OCI-LY7 (cell line): ENCODE measurements around the gene CIB4. TPM values are rescaled to one million over a fixed set of nuclear protein-coding genes. Genes with fewer than 3 reads are reported as not detected.

Experiments used
- BruUV-seq: library from RNA; stranded (reverse); fragments of 400-500 nt; replicated peaks from 2 replicates; lab custom pipeline; 2021; lab: Mats Ljungman, UMichigan
- CTCF ChIA-PET: fragments of 300-600 bp; sonication (Branson Sonifier 250); formaldehyde crosslinking; loops from one replicate; lab custom pipeline; 2022; ENCODE audit warnings: antibody characterized with exemption; ENCODE audit not compliant: unreplicated experiment; lab: Charles Lee
- POLR2A ChIA-PET: fragments of 300-600 bp; sonication (Branson Sonifier 250); formaldehyde crosslinking; loops from one replicate; lab custom pipeline; 2022; ENCODE audit warnings: antibody characterized with exemption; lab: Charles Lee
- DNase-seq: peaks from one replicate; pipeline ENCODE4 v3.0.0-alpha.2; 2015; ENCODE audit warnings: low spot score
- H2AFZ ChIP-seq: fragments of 200-600 bp; sonication (generic), shearing (Covaris generic); 2 replicates; pipeline ENCODE4 v1.6.1; 2014; ENCODE audit warnings: mild to moderate bottlenecking, antibody characterized with exemption, low read length, moderate library complexity
- H3K27ac ChIP-seq: fragments of 200-600 bp; sonication (generic); 2 replicates; pipeline ENCODE4 v1.5.1; 2014; ENCODE audit warnings: mixed run types, low read depth, mild to moderate bottlenecking, moderate library complexity, low read length, inconsistent platforms; ENCODE audit not compliant: poor library complexity, severe bottlenecking
- H3K36me3 ChIP-seq: fragments of 200-600 bp; sonication (generic); 2 replicates; pipeline ENCODE4 v1.6.1; 2014; ENCODE audit warnings: mild to moderate bottlenecking, antibody characterized with exemption, low read length, moderate library complexity, mixed read lengths; ENCODE audit not compliant: insufficient read depth
- H3K4me1 ChIP-seq: fragments of 200-600 bp; sonication (generic); 2 replicates; pipeline ENCODE4 v1.5.1; 2014; ENCODE audit warnings: mild to moderate bottlenecking, low read length; ENCODE audit not compliant: insufficient read depth, poor library complexity, severe bottlenecking
- H3K4me2 ChIP-seq: fragments of 200-600 bp; sonication (generic); 2 replicates; pipeline ENCODE4 v1.6.1; 2014; ENCODE audit warnings: mild to moderate bottlenecking, low read length
- H3K4me3 ChIP-seq: fragments of 200-600 bp; sonication (generic); 2 replicates; pipeline ENCODE4 v1.5.1; 2014; ENCODE audit warnings: mild to moderate bottlenecking, low read depth, low read length; ENCODE audit not compliant: poor library complexity, severe bottlenecking
- H3K79me2 ChIP-seq: fragments of 200-600 bp; sonication (generic); 2 replicates; pipeline ENCODE4 v1.6.1; 2016; ENCODE audit warnings: low read depth, mild to moderate bottlenecking, low read length, moderate library complexity, mixed read lengths; ENCODE audit not compliant: insufficient read depth
- H3K9me2 ChIP-seq: fragments of 200-600 bp; sonication (generic); 2 replicates; pipeline ENCODE4 v1.6.1; 2016; ENCODE audit warnings: mild to moderate bottlenecking, low read length, mixed read lengths; ENCODE audit not compliant: insufficient read depth
- H3K9me3 ChIP-seq: fragments of 200-600 bp; sonication (generic); 2 replicates; pipeline ENCODE4 v1.6.1; 2014; ENCODE audit warnings: mild to moderate bottlenecking, mixed run types, low read length, mixed read lengths
- H4K20me1 ChIP-seq: fragments of 200-600 bp; sonication (generic); 2 replicates; pipeline ENCODE4 v1.6.1; 2014; ENCODE audit warnings: mild to moderate bottlenecking, antibody characterized with exemption, low read length, moderate library complexity, mixed read lengths; ENCODE audit not compliant: insufficient read depth
- EZH2phosphoT487 ChIP-seq: fragments of 200-600 bp; sonication (generic); IDR thresholded peaks from 2 replicates; pipeline ENCODE4 v1.6.1; 2018; ENCODE audit warnings: low read depth, borderline replicate concordance, mild to moderate bottlenecking, mixed run types, antibody characterized with exemption, low read length, moderate library complexity, mixed read lengths
- intact Hi-C: fragments of 100-400 bp; cut with micrococcal nuclease; formaldehyde crosslinking; loops from one replicate; pipeline ENCODE4 v1.10.0; 2022; ENCODE audit not compliant: unreplicated experiment
- total RNA-seq, 2 experiments: library from RNA; depleted of rRNA in 1 of 2; stranded (reverse); fragments of >200 nt in 1 of 2; shearing (Covaris generic) in 1 of 2; gene quantifications; 2 replicates each; pipeline ENCODE4 v1.2.3, GENCODE V29; 2014 to 2022
- TF ChIP-seq, protein P1 (sequence below): fragments of 200-600 bp; sonication (generic); conservative IDR thresholded peaks from 2 replicates; pipeline ENCODE4 v1.5.1; 2014; ENCODE audit warnings: mild to moderate bottlenecking, antibody characterized with exemption, low read length, moderate library complexity, mixed read lengths

Gene CIB4
- total RNA-seq, 2 experiments from 2014 or later = not detected

DNA sequence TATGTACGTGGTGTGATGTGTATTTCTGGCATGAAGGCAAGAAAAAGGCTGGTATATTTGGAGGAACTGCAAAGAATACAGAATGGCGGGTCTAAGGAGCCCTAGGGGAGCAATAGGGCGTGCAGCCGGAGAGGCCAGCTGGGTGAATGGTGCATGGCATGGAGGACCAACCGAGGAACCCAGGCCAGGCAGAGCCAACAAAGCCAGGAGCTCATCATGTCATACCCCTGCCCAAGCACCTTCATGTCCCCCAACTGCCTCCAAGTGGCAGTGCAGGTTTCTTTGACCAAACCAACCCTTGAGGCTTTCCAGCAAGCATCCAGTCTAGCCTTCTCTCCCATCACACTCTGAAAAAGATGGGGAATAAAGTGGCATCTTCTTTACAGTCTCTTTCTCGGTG lies 42.4 kb upstream of the CIB4 start:
- H3K9me2 ChIP-seq = no peaks in the 10 kb centered on the region
- no peak for TF ChIP-seq EZH2phosphoT487
- ChIA-PET POLR2A (no interaction called here), CTCF (no interaction called here)
- H3K4me3 ChIP-seq = no peak overlapping the region
- H3K27ac ChIP-seq = no peak overlapping the region
- BruUV-seq = no TSS peak
- DNase-seq = no peak
- H3K36me3 ChIP-seq = no peaks in the 10 kb centered on the region
- no peaks in the 10 kb centered on the region for H3K4me1 ChIP-seq
- no peak overlapping the region for H3K4me2 ChIP-seq
- no peaks in the 10 kb centered on the region for H4K20me1 ChIP-seq
- H3K9me3 ChIP-seq = no peaks in the 10 kb centered on the region
- no peak overlapping the region for H2AFZ ChIP-seq
- H3K79me2 ChIP-seq = no peaks in the 10 kb centered on the region
- intact Hi-C loops = no loop called here

DNA sequence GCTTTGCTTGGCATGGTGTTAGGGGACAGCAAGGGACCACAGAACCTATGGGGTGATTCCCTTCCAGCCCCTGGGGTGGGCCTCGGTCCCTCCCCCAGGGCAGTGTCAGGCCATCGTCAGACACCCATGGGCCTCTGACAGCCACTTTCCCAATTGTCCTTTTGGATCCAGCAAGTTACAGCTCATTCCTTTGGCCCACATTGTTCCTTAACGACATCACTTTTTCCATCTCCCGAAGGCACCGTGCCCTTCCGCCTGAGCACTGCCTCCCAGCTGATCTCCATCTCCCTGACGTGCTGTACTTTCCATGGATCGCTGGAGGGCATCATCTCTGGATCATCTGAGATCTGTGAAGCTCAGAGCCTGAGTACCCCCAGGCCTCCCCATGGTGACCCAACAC lies 41.0 kb upstream of the CIB4 start:
- Histone ChIP-seq H3K9me3 (no peaks in the 10 kb centered on the region), H2AFZ (no peak overlapping the region), H3K79me2 (no peaks in the 10 kb centered on the region), H3K4me3 (no peak overlapping the region), H3K4me2 (no peak overlapping the region), H4K20me1 (no peaks in the 10 kb centered on the region), H3K9me2 (no peaks in the 10 kb centered on the region), H3K4me1 (no peaks in the 10 kb centered on the region), H3K27ac (no peak overlapping the region), H3K36me3 (no peaks in the 10 kb centered on the region)
- DNase-seq = no peak
- no TSS peak for BruUV-seq
- intact Hi-C loops = no loop called here
- ChIA-PET POLR2A (no interaction called here), CTCF (interaction anchor here (0.6 kb wide), 1 partner anchor 47 kb away, joined by 3 read pairs; no protein-coding TSS in a partner anchor)
- TF ChIP-seq, protein P1, sequence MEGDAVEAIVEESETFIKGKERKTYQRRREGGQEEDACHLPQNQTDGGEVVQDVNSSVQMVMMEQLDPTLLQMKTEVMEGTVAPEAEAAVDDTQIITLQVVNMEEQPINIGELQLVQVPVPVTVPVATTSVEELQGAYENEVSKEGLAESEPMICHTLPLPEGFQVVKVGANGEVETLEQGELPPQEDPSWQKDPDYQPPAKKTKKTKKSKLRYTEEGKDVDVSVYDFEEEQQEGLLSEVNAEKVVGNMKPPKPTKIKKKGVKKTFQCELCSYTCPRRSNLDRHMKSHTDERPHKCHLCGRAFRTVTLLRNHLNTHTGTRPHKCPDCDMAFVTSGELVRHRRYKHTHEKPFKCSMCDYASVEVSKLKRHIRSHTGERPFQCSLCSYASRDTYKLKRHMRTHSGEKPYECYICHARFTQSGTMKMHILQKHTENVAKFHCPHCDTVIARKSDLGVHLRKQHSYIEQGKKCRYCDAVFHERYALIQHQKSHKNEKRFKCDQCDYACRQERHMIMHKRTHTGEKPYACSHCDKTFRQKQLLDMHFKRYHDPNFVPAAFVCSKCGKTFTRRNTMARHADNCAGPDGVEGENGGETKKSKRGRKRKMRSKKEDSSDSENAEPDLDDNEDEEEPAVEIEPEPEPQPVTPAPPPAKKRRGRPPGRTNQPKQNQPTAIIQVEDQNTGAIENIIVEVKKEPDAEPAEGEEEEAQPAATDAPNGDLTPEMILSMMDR = no peak
- TF ChIP-seq EZH2phosphoT487 = no peak

DNA sequence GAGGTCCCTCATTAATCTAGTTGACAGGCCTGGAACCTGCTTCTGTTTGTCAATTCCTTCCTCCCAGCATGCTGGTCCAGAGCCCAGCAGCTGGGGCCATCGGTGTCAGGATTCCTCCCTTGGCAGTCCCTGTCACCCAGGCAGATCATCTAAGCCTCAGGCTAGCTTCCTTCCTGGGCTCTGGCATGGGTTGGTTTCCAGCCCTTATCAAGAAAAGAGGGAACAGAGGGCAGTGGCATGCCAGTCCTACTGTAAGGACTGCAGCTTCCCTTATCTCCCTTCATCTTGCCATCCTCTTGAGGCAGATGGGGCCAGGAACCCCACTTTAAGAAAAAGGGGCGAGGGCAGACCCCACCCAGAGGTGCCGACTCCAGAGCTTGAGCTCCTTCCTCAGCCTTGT lies 40.5 kb upstream of the CIB4 start:
- no peak overlapping the region for H3K27ac ChIP-seq
- BruUV-seq = no TSS peak
- no peaks in the 10 kb centered on the region for H4K20me1 ChIP-seq
- CTCF ChIA-PET = no interaction called here
- H3K79me2 ChIP-seq = no peaks in the 10 kb centered on the region
- H3K9me3 ChIP-seq = no peaks in the 10 kb centered on the region
- H2AFZ ChIP-seq = no peak overlapping the region
- no peak overlapping the region for H3K4me2 ChIP-seq
- DNase-seq = no peak
- no peak overlapping the region for H3K4me3 ChIP-seq
- no peaks in the 10 kb centered on the region for H3K9me2 ChIP-seq
- POLR2A ChIA-PET = no interaction called here
- no peak for TF ChIP-seq EZH2phosphoT487
- TF ChIP-seq, protein P1 = no peak
- no peaks in the 10 kb centered on the region for H3K36me3 ChIP-seq
- no peaks in the 10 kb centered on the region for H3K4me1 ChIP-seq
- intact Hi-C loops = no loop called here
